Cardiac muscle cell (in vitro differentiated cells and primary cell): ENCODE measurements around the gene ANAPC2. TPM values are rescaled to one million over a fixed set of nuclear protein-coding genes. Genes with fewer than 3 reads are reported as not detected.

Experiments
- DNase-seq, 2 donors: peaks; one replicate each; pipeline versions ENCODE4 v3.0.0 to v3.0.0-alpha.2; 2010 to 2017; ENCODE audit warnings: low read depth in 1 of 2, low spot score in 1 of 2
- H3K27ac ChIP-seq: fragments of 200-600 bp; sonication (generic); 2 replicates; pipeline ENCODE4 v1.5.1; 2016
- H3K27me3 ChIP-seq: fragments of 200-600 bp; sonication (generic); 2 replicates; pipeline ENCODE4 v1.6.0; 2016; ENCODE audit warnings: control low read depth
- H3K36me3 ChIP-seq: fragments of 200-600 bp; sonication (generic); 2 replicates; pipeline ENCODE4 v1.5.1; 2016; ENCODE audit warnings: control low read depth
- H3K4me1 ChIP-seq: fragments of 200-600 bp; sonication (generic); 2 replicates; pipeline ENCODE4 v1.8.1; 2017; ENCODE audit warnings: low read depth, mild to moderate bottlenecking, mixed run types
- H3K4me3 ChIP-seq: fragments of 200-600 bp; sonication (generic); 2 replicates; pipeline ENCODE4 v1.5.1; 2016; ENCODE audit warnings: mild to moderate bottlenecking
- H3K9me3 ChIP-seq: fragments of 200-600 bp; sonication (generic); 2 replicates; pipeline ENCODE4 v1.5.1; 2017; ENCODE audit warnings: low read depth, mild to moderate bottlenecking, control low read depth
- polyA plus RNA-seq: library from polyadenylated mRNA; unstranded; fragments of >200 nt; fragmentation: Nextera tagmentation; extraction: Ambion mirVana; gene quantifications from 2 replicates; pipeline ENCODE4 v1.2.1, GENCODE V29; 2016
- total RNA-seq: library from RNA; depleted of rRNA; stranded (reverse); fragments of >200 nt; gene quantifications from 2 replicates; pipeline ENCODE4 v1.2.3, GENCODE V29; 2016
- TF ChIP-seq, protein P1 (sequence below): IDR thresholded peaks from 2 replicates; pipeline ENCODE4 v1.5.1; 2012; ENCODE audit warnings: low read depth, mild to moderate bottlenecking, low read length

ANAPC2 gene
- total and polyA plus RNA-seq, 2 experiments from 2014 or later = 15.5 to 42.8 TPM

DNA sequence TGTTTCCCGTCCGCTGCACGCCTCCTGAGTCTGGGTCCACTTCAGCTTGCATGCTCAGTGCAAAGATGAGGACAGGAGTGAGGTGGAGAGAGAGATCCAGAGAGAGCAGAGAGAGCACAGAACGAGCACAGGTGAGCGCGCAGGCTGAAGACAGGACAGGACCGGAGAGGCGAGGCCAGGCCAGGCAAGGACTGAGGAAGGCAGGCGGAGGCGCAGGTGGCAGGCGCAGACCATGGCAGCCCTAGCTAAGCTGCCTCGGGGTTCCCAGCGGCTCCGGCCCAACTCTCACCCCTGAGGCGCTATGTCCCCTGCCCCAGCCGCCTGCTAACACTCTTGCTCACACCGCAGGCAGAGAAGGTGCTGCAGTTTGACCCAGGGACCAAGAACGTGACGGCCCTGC, 39.7 kb downstream of the ANAPC2 start:
- TF ChIP-seq, protein P1, sequence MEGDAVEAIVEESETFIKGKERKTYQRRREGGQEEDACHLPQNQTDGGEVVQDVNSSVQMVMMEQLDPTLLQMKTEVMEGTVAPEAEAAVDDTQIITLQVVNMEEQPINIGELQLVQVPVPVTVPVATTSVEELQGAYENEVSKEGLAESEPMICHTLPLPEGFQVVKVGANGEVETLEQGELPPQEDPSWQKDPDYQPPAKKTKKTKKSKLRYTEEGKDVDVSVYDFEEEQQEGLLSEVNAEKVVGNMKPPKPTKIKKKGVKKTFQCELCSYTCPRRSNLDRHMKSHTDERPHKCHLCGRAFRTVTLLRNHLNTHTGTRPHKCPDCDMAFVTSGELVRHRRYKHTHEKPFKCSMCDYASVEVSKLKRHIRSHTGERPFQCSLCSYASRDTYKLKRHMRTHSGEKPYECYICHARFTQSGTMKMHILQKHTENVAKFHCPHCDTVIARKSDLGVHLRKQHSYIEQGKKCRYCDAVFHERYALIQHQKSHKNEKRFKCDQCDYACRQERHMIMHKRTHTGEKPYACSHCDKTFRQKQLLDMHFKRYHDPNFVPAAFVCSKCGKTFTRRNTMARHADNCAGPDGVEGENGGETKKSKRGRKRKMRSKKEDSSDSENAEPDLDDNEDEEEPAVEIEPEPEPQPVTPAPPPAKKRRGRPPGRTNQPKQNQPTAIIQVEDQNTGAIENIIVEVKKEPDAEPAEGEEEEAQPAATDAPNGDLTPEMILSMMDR = no peak
- H3K9me3 ChIP-seq = no peaks in the 10 kb centered on the region
- H3K27me3 ChIP-seq = peaks cover 56% of the 10 kb centered on the region
- no peak overlapping the region for H3K4me3 ChIP-seq
- H3K27ac ChIP-seq = no peak overlapping the region
- no peak for DNase-seq
- no peaks in the 10 kb centered on the region for H3K4me1 ChIP-seq
- H3K36me3 ChIP-seq = no peaks in the 10 kb centered on the region

DNA sequence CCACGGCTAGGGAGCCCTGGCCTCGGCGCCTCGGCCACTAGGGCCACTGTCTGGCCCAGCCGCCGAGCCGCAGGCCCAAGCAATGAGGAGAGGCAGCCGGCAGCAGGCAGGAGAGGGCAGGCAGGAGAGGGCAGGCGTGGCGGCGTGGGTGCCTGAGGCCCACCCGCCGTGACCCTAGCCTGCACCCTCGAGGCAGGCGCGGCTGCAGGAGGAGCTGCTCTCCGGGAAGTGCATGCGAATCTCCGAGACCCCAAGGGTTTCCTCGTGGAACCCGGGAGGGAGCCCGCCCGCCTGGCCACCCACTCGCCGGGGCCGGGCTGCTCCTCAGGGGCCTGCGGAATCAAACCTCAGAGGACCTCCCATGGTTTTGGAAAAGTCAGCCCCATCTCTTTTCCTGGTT, 40.1 kb downstream of the ANAPC2 start:
- Histone ChIP-seq H3K27me3 (peaks cover 61% of the 10 kb centered on the region), H3K36me3 (no peaks in the 10 kb centered on the region)

DNA sequence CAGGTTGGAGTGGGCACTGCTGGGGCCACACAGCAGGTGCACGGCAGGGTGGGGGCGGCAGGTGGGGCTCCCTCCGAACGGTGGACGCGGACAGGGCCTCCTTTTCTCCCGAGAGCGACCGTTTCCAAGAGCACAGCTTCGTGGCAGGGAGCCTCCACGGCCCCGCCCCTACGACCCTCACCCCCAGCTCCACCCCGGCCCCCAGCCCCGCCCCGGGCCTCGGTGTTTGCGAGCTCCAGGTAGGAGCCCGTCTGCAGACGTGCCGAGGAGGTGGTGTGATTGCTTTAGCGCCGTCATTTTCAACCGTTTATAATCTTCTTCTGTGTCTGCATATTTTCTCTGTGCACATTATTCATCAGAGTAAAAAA, 40.6 kb downstream of the ANAPC2 start:
- DNase-seq = no peak
- TF ChIP-seq, protein P1 = no peak
- Histone ChIP-seq H3K27me3 (peaks cover 65% of the 10 kb centered on the region), H3K4me1 (no peaks in the 10 kb centered on the region), H3K27ac (no peak overlapping the region), H3K4me3 (no peak overlapping the region), H3K36me3 (no peaks in the 10 kb centered on the region), H3K9me3 (no peaks in the 10 kb centered on the region)

More for the DNA sequence above, 40.1 kb downstream of the ANAPC2 start:
- Histone ChIP-seq H3K27ac (no peak overlapping the region), H3K4me3 (no peak overlapping the region), H3K9me3 (no peaks in the 10 kb centered on the region), H3K4me1 (no peaks in the 10 kb centered on the region)
- TF ChIP-seq, protein P1 = no peak
- no peak for DNase-seq

DNA sequence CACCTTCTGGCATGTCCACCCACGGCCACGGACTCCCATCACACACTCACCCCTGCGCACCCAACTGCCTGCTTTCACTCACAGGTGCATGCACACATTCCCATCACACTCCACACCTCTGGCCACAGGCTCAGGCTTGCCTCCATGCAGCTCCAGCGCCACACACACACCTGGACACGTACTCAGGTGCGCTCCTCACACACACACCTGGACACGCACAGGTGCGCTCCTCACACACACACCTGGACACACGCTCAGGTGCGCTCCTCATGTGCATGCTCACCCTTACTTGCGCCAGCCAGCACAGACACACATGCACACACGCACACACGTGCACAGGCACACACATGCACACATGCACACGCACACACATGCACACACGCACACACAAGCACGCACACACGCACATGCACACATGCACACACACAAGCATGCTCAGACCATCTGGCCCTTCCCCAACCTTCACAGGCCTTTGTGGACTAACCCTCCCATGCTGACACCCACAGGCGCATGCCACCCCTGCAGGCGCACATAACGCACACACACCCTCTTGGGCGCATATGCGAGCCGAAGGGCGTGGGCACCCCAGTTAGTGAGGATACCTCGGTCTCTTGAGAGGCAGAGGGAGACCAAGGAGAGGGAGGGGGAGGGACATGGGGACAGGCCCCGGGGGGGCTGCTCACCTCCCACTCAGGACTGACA, 41.1 kb downstream of the ANAPC2 start:
- H3K27ac ChIP-seq = no peak overlapping the region
- H3K27me3 ChIP-seq = peaks cover 68% of the 10 kb centered on the region
- DNase-seq = no peak
- TF ChIP-seq, protein P1 = no peak
- no peaks in the 10 kb centered on the region for H3K4me1 ChIP-seq
- no peaks in the 10 kb centered on the region for H3K36me3 ChIP-seq
- H3K4me3 ChIP-seq = no peak overlapping the region
- H3K9me3 ChIP-seq = no peaks in the 10 kb centered on the region

DNA sequence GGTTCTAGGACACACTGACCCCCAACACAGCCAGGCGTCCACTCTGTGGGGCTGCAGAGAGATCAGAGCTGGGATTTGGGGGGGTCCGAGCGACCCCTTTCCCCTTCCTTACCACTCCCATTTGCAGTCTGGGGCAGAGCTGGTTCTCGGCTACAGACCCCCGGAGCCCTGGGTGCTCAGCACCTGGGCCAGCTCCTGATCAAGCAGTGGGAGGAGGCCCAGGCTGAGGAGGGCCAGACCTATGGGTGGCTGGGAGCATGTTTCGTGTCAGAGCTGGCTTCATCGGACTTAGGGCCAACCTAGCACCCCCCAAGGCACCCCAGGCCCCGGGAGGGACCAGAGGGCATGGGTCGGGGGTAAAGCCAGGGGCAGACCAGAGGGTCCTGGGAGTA, 41.8 kb downstream of the ANAPC2 start:
- Histone ChIP-seq H3K4me3 (no peak overlapping the region), H3K9me3 (no peaks in the 10 kb centered on the region), H3K4me1 (no peaks in the 10 kb centered on the region), H3K27me3 (peaks cover 72% of the 10 kb centered on the region), H3K36me3 (no peaks in the 10 kb centered on the region), H3K27ac (no peak overlapping the region)
- TF ChIP-seq, protein P1 = no peak
- DNase-seq = peak in 1 of 2 donors; percentile 60
